ENCODE data around the gene CDCA4. TPM values are rescaled to one million over a fixed set of nuclear protein-coding genes. Genes with fewer than 3 reads are reported as not detected.

The CDCA4 gene
- total RNA-seq, 1 donor from 2014 or later = 29.7 TPM

- peaks cover 3% of the 10 kb centered on the region for H3K27me3 Mint-ChIP-seq
- peaks cover 12% of the 10 kb centered on the region for H3K4me1 Mint-ChIP-seq (ENCODE audit: unreplicated experiment)
- H3K27ac Mint-ChIP-seq = no peak overlapping the region
- no peaks in the 10 kb centered on the region for H3K9me3 Mint-ChIP-seq
- TF ChIP-seq CTCF (conservative IDR thresholded peaks at IDR 0.05) = no peak
- no peak for DNase-seq (ENCODE audit: extremely low spot score, unreplicated experiment)
- H3K36me3 Mint-ChIP-seq = no peaks in the 10 kb centered on the region
- H3K4me3 Mint-ChIP-seq = no peak overlapping the region
Observed at GRCh38 chr14:105060751-105061427, 40.0 kb upstream of the CDCA4 start.

GRCh38 chr14:105059925-105060565, 39.2 kb upstream of the CDCA4 start:
- TF ChIP-seq CTCF (conservative IDR thresholded peaks at IDR 0.05) = no peak
- no peak overlapping the region for H3K4me3 Mint-ChIP-seq
- peaks cover 3% of the 10 kb centered on the region for H3K27me3 Mint-ChIP-seq
- no peaks in the 10 kb centered on the region for H3K9me3 Mint-ChIP-seq
- no peak for DNase-seq (ENCODE audit: extremely low spot score, unreplicated experiment)
- H3K36me3 Mint-ChIP-seq = no peaks in the 10 kb centered on the region
- peak overlapping the region; percentile 75 for H3K27ac Mint-ChIP-seq
- H3K4me1 Mint-ChIP-seq (ENCODE audit: unreplicated experiment) = peaks cover 12% of the 10 kb centered on the region

- H3K27ac Mint-ChIP-seq = peak overlapping the region; percentile 75
- no peaks in the 10 kb centered on the region for H3K36me3 Mint-ChIP-seq
- no peak for DNase-seq (ENCODE audit: extremely low spot score, unreplicated experiment)
- no peak for TF ChIP-seq CTCF (conservative IDR thresholded peaks at IDR 0.05)
- peaks cover 3% of the 10 kb centered on the region for H3K27me3 Mint-ChIP-seq
- H3K9me3 Mint-ChIP-seq = no peaks in the 10 kb centered on the region
- no peak overlapping the region for H3K4me3 Mint-ChIP-seq
- H3K4me1 Mint-ChIP-seq (ENCODE audit: unreplicated experiment) = peaks cover 12% of the 10 kb centered on the region
Observed at GRCh38 chr14:105059035-105059924, 38.4 kb upstream of the CDCA4 start.

DNA sequence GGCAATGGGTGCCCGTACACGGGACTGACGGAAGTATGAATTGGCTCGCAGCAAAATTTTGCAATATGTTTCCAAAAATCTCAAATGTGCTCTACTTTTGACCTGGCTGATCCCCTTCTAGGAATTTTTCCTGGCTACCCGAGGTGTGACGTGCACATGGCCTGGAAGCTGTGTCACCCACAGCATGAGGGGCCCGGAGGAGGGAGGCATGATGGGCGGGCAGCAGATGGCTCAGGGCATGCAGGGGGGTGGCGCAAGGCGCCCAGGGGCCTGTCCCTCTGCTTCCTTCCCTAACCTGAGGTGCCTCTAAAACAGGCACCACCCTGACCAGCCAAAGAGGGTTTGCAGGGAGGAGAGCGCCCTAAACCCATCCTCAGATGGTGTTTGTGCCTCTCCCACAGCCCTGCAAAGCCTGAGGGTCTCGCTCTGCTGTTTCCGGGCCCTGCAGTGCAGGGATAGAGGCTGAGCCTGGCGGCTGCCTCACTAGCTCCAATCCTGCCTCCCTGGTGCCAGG, 37.7 kb upstream of the CDCA4 start:
- no peak for TF ChIP-seq CTCF (conservative IDR thresholded peaks at IDR 0.05)
- Mint-ChIP-seq H3K9me3 (no peaks in the 10 kb centered on the region), H3K36me3 (no peaks in the 10 kb centered on the region), H3K27ac (peak overlapping the region; percentile 23), H3K4me1 (ENCODE audit: unreplicated experiment) (peaks cover 12% of the 10 kb centered on the region), H3K4me3 (no peak overlapping the region), H3K27me3 (peaks cover 3% of the 10 kb centered on the region)
- no peak for DNase-seq (ENCODE audit: extremely low spot score, unreplicated experiment)

DNA sequence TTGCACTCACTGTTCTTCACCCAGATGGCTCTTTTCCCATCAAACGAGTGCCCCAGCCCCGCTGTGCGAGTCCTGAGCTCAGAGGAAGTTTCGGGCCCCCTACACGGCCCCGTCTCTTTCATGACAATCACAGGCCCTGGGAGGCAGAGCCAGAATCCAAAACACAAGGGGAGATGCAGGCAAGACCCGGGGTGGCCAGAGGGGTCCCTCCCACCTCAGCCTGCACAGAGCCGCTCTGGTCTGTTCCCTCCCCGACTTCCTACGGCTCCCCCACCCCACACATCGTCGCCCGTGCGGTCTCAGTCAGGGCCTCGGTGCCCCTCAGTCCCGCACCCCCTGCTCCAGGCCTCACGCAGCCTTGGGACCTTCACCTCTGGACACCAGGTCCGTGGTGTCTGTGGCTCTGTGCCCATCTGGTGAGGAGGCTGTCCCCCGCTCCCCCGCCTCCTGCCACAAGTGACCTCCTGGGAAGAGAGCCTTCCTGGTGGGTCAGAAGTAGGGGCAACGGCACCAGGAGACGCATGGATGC, 35.5 kb upstream of the CDCA4 start:
- TF ChIP-seq CTCF (conservative IDR thresholded peaks at IDR 0.05) = no peak
- Mint-ChIP-seq H3K27me3 (peaks cover 4% of the 10 kb centered on the region), H3K4me1 (ENCODE audit: unreplicated experiment) (peaks cover 12% of the 10 kb centered on the region), H3K27ac (no peak overlapping the region), H3K36me3 (no peaks in the 10 kb centered on the region), H3K4me3 (no peak overlapping the region), H3K9me3 (no peaks in the 10 kb centered on the region)
- DNase-seq (ENCODE audit: extremely low spot score, unreplicated experiment) = no peak
